GM06990 (cell line): Measurements from ENCODE around the gene RIMBP3C.
"Not testable (repeated sequence)": the region's sequence is repeated elsewhere in the genome, so short reads cannot be mapped to it uniquely, and the experiment has no call there.

Experiments used
- DNase-seq: peaks from one replicate; pipeline ENCODE4 v3.0.0-alpha.2; 2011; ENCODE audit not compliant: insufficient read length; ENCODE audit errors: extremely low read depth
- H3K27me3 ChIP-seq: replicated peaks from 2 replicates; pipeline ENCODE4 v1.6.0; 2011; ENCODE audit warnings: low read length; ENCODE audit not compliant: control insufficient read depth, insufficient read depth
- H3K36me3 ChIP-seq: 2 replicates; pipeline ENCODE4 v1.5.1; 2011; ENCODE audit warnings: low read length; ENCODE audit not compliant: control insufficient read depth, insufficient read depth
- H3K4me3 ChIP-seq: replicated peaks from 2 replicates; pipeline ENCODE4 v1.5.1; 2011; ENCODE audit warnings: low read depth, mild to moderate bottlenecking, control low read depth, low read length

The RIMBP3C gene

DNA sequence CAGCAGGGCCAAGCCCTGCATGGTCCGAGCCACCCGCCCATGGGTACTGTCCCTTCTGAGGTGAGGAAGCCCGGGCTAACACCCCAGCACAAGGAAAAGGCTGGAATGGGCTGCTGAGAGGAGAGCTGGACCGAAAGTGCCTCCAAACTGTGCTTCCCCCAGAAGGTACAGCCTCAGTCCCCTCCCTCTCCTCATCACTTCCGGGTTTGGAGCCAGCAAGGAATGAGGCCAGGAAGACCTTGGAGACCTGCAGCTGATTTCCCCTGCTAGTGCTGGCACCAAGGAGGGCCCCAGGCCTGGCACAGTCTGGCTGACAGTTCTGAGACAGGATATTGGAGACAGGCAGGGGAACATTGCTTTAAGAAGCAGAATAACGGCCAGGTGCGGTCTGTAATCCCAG, 52.8 kb downstream of the RIMBP3C start:
- DNase-seq, H3K4me3 ChIP-seq, H3K27me3 ChIP-seq, H3K36me3 ChIP-seq: not testable (repeated sequence)

DNA sequence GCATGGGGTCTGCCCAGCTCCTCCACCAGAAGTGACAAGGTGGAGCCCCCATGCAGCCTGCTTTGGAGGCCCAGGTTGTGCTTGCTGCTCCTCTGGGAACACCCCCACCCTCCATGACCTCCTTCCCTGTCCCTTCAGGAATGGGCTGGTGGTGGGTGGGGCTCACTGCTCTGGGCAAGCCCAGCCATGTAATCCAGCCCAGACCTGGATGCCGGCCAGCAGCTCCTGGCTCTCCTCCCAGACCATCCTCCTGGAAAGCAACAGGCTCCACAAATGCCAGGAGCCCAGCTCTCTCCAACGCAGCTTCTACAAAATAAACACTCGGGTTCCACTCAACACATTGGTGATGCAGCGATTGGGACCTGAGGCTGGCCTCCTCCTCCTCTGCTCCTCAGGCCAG, 53.3 kb downstream of the RIMBP3C start:
- not testable (repeated sequence) for DNase-seq, H3K4me3 ChIP-seq, H3K36me3 ChIP-seq, H3K27me3 ChIP-seq
